HepG2 (cell line): ENCODE measurements around the gene TSG101. TPM values are rescaled to one million over a fixed set of nuclear protein-coding genes. Genes with fewer than 3 reads are reported as not detected.

ENCODE experiments used
- ATAC-seq: fragments of 200-7000 bp; cut with Tn5 transposase; 3 replicates; pipeline ENCODE4 v1.9.1; 2020; ENCODE audit warnings: mild to moderate bottlenecking, moderate library complexity
- BruUV-seq: library from RNA; stranded (reverse); fragments of 400-500 nt; replicated peaks from 2 replicates; lab custom pipeline; 2021; lab: Mats Ljungman, UMichigan
- CTCF ChIA-PET: fragments of 300-600 bp; formaldehyde crosslinking; extraction: SDS; loops from one replicate; lab custom pipeline; 2021; ENCODE audit warnings: low total read pairs, inconsistent platforms, low intra/inter-chr PET ratio; lab: Yijun Ruan, JAX
- POLR2A ChIA-PET: fragments of 350-600 bp; sonication (Branson Sonifier 250); formaldehyde crosslinking; loops from one replicate; lab custom pipeline; 2020; ENCODE audit warnings: antibody characterized with exemption, inconsistent platforms; lab: Yijun Ruan, JAX
- DNase-seq: peaks from one replicate; pipeline ENCODE4 v3.0.0-alpha.2; 2015; ENCODE audit warnings: low spot score
- FAIRE-seq: peaks from 3 replicates; lab custom pipeline; 2011; peaks lifted over from hg19 to GRCh38; lab: Jason Lieb, UNC
- H2AFZ ChIP-seq: one replicate; pipeline ENCODE4 v1.6.1; 2011; ENCODE audit warnings: low read length, inconsistent platforms
- H3K27ac ChIP-seq: fragments of 300-600 bp; 3 replicates; pipeline ENCODE4 v1.8.0; 2011; ENCODE audit warnings: mixed run types, mild to moderate bottlenecking, mixed read lengths, low read length, inconsistent platforms; ENCODE audit not compliant: insufficient read depth; ENCODE audit errors: extremely low read length
- H3K27me3 ChIP-seq, 2 experiments: fragments of 200-600 bp in 1 of 2; 2 replicates in 1 of 2; 3 replicates in 1 of 2; pipeline versions ENCODE4 v1.6.0 to v1.8.0; 2011; ENCODE audit warnings: low read length in 2 of 2, mild to moderate bottlenecking in 2 of 2, moderate library complexity in 2 of 2, inconsistent platforms in 1 of 2; ENCODE audit not compliant: insufficient read depth in 2 of 2, control insufficient read depth in 1 of 2
- H3K36me3 ChIP-seq, 2 experiments: fragments of 200-600 bp in 1 of 2; replicated peaks in 1 of 2; 2 replicates in 1 of 2; 3 replicates in 1 of 2; pipeline versions ENCODE4 v1.5.1 to v1.8.0; 2011; ENCODE audit warnings: low read length in 2 of 2, inconsistent platforms in 1 of 2; ENCODE audit not compliant: insufficient read depth in 2 of 2, control insufficient read depth in 1 of 2
- H3K4me1 ChIP-seq: 2 replicates; pipeline ENCODE4 v1.5.1; 2012; ENCODE audit warnings: low read length, inconsistent platforms; ENCODE audit not compliant: insufficient read depth
- H3K4me2 ChIP-seq: 2 replicates; pipeline ENCODE4 v1.6.0; 2011; ENCODE audit warnings: low read depth, low read length, inconsistent platforms
- H3K4me3 ChIP-seq, 3 experiments: fragments of 200-600 bp in 1 of 3; sonication (generic), shearing (Covaris generic) in 1 of 3; replicated peaks in 1 of 3; 2 replicates each; pipeline ENCODE4 v1.5.1; 2011 to 2016; ENCODE audit warnings: low read length in 3 of 3, inconsistent platforms in 2 of 3, low read depth in 2 of 3, mild to moderate bottlenecking in 2 of 3, control low read depth in 1 of 3, mixed read lengths in 1 of 3; ENCODE audit not compliant: insufficient read depth in 1 of 3
- H3K79me2 ChIP-seq: one replicate; pipeline ENCODE4 v1.6.1; 2011; ENCODE audit warnings: low read length, inconsistent platforms; ENCODE audit not compliant: insufficient read depth
- H3K9ac ChIP-seq: 2 replicates; pipeline ENCODE4 v1.6.0; 2011; ENCODE audit warnings: mild to moderate bottlenecking, low read depth, low read length, inconsistent platforms; ENCODE audit not compliant: insufficient read depth
- H3K9me3 ChIP-seq: 2 replicates; pipeline ENCODE4 v1.5.1; 2012; ENCODE audit warnings: mild to moderate bottlenecking, low read length
- H4K20me1 ChIP-seq: 2 replicates; pipeline ENCODE4 v1.6.0; 2011; ENCODE audit warnings: inconsistent platforms, mild to moderate bottlenecking, low read length, moderate library complexity; ENCODE audit not compliant: insufficient read depth
- ARID2 ChIP-seq: sonication (generic); formaldehyde crosslinking; IDR thresholded peaks from 2 replicates; pipeline ENCODE4 v1.8.1; 2022; ENCODE audit warnings: mild to moderate bottlenecking, missing genetic modification reagents, borderline replicate concordance
- ELF4 ChIP-seq: sonication (generic); formaldehyde crosslinking; IDR thresholded peaks from 2 replicates; pipeline ENCODE4 v1.5.0; 2020; ENCODE audit warnings: missing genetic modification reagents, mild to moderate bottlenecking, moderate library complexity, borderline replicate concordance
- IKZF1 ChIP-seq: fragments of 450-650 bp; IDR thresholded peaks from 2 replicates; pipeline ENCODE4 v1.7.1; 2016
- MATR3 ChIP-seq: sonication (generic); formaldehyde crosslinking; IDR thresholded peaks from 2 replicates; pipeline ENCODE4 v1.4.0; 2020; ENCODE audit warnings: missing genetic modification reagents
- MIER3 ChIP-seq: IDR thresholded peaks from 2 replicates; pipeline ENCODE4 v1.6.1; 2016; ENCODE audit warnings: missing compliant biosample characterization, borderline replicate concordance
- NFYB ChIP-seq: sonication (generic); formaldehyde crosslinking; IDR thresholded peaks from 2 replicates; pipeline ENCODE4 v1.4.0; 2020; ENCODE audit warnings: missing genetic modification reagents
- SCMH1 ChIP-seq: sonication (generic); formaldehyde crosslinking; IDR thresholded peaks from 2 replicates; pipeline ENCODE4 v1.9.0; 2021; ENCODE audit warnings: missing genetic modification reagents, mild to moderate bottlenecking, borderline replicate concordance
- ZC3H4 ChIP-seq: sonication (generic); formaldehyde crosslinking; IDR thresholded peaks from 2 replicates; pipeline ENCODE4 v1.4.0; 2020; ENCODE audit warnings: missing genetic modification reagents, borderline replicate concordance
- ZNF460 ChIP-seq: sonication (generic); formaldehyde crosslinking; IDR thresholded peaks from 2 replicates; pipeline ENCODE4 v1.5.1; 2020; ENCODE audit warnings: missing genetic modification reagents, mild to moderate bottlenecking, borderline replicate concordance
- ZNF83 ChIP-seq: sonication (generic); formaldehyde crosslinking; IDR thresholded peaks from 2 replicates; pipeline ENCODE4 v1.4.0; 2020; ENCODE audit warnings: missing genetic modification reagents, mild to moderate bottlenecking, borderline replicate concordance
- ZUFSP ChIP-seq: sonication (generic); formaldehyde crosslinking; IDR thresholded peaks from 2 replicates; pipeline ENCODE4 v1.9.0; 2021; ENCODE audit warnings: missing genetic modification reagents, mild to moderate bottlenecking, borderline replicate concordance
- whole genome bisulfite sequencing: methylation state at CpG from one replicate; pipeline ENCODE4 v1.1.6; 2017; ENCODE audit warnings: low lambda C conversion rate; 5-methylcytosine and 5-hydroxymethylcytosine counted together
- in situ Hi-C: cut with HindIII; loops from 2 replicates; pipeline ENCODE4 v1.10.0; 2017; ENCODE audit warnings: low pct_unique_long_range_greater_than_20kb; ENCODE audit not compliant: extremely low pct_ligation_motif_present
- intact Hi-C: fragments of 100-400 bp; cut with micrococcal nuclease; formaldehyde crosslinking; loops from one replicate; pipeline ENCODE4 v1.10.0; 2022; ENCODE audit not compliant: unreplicated experiment
- polyA plus RNA-seq, 8 experiments: library from polyadenylated mRNA; depleted of rRNA in 3 of 8; stranded (reverse) in 7 of 8; unstranded in 1 of 8; fragments of >200 nt; fragmentation: Illumina TruSeq in 4 of 8; extraction: Trizol in 4 of 8; gene quantifications; 2 replicates each; pipeline versions ENCODE4 v1.2.1 to v1.2.3, GENCODE V29; 2011 to 2016; ENCODE audit warnings: low read depth in 4 of 8, missing spikeins in 1 of 8, mixed read lengths in 1 of 8; ENCODE audit not compliant: insufficient read depth in 1 of 8
- total RNA-seq, 5 experiments: library from RNA; depleted of rRNA; stranded (reverse); fragments of >200 nt; fragmentation: Illumina TruSeq; extraction: Trizol; gene quantifications; 2 replicates each; pipeline ENCODE4 v1.2.3, GENCODE V29; 2016; ENCODE audit warnings: low read depth in 1 of 5
- TF ChIP-seq, protein P1 (sequence below): sonication (generic); formaldehyde crosslinking; IDR thresholded peaks from 2 replicates; pipeline ENCODE4 v1.9.0; 2022; ENCODE audit warnings: low read depth, missing genetic modification reagents
- TF ChIP-seq, protein P2 (sequence below): sonication (generic); formaldehyde crosslinking; IDR thresholded peaks from 2 replicates; pipeline ENCODE4 v1.4.0; 2020; ENCODE audit warnings: missing genetic modification reagents

Gene TSG101
- total and polyA plus RNA-seq, 2 of the 13 experiments (the other 11 are each of a cell fraction or from before 2014, with no cell fraction given): 69.3 to 206 TPM

- Histone ChIP-seq H3K9me3 (no peaks in the 10 kb centered on the region), H3K36me3 (peaks cover 9 to 56% of the 10 kb centered on the region in 2 experiments), H3K27me3 (no peaks in the 10 kb centered on the region), H4K20me1 (no peaks in the 10 kb centered on the region), H3K4me1 (peaks cover 7% of the 10 kb centered on the region; the same call in 1 of the 2 replicates), H2AFZ (no peak overlapping the region), H3K79me2 (no peaks in the 10 kb centered on the region), H3K4me3 (no peak overlapping the region), H3K9ac (no peak overlapping the region), H3K27ac (no peak overlapping the region), H3K4me2 (no peak overlapping the region)
- no peak for TF ChIP-seq ARID2 (CRISPR knock-in tag)
- no peak for TF ChIP-seq MATR3
- no peak for TF ChIP-seq IKZF1
- TF ChIP-seq ZUFSP (CRISPR knock-in tag): no peak
- TF ChIP-seq, protein P1, sequence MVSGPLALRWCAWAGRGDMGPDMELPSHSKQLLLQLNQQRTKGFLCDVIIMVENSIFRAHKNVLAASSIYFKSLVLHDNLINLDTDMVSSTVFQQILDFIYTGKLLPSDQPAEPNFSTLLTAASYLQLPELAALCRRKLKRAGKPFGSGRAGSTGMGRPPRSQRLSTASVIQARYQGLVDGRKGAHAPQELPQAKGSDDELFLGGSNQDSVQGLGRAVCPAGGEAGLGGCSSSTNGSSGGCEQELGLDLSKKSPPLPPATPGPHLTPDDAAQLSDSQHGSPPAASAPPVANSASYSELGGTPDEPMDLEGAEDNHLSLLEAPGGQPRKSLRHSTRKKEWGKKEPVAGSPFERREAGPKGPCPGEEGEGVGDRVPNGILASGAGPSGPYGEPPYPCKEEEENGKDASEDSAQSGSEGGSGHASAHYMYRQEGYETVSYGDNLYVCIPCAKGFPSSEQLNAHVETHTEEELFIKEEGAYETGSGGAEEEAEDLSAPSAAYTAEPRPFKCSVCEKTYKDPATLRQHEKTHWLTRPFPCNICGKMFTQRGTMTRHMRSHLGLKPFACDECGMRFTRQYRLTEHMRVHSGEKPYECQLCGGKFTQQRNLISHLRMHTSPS (CRISPR knock-in tag): no peak
- no peak for TF ChIP-seq NFYB (CRISPR knock-in tag)
- no peak for TF ChIP-seq SCMH1 (CRISPR knock-in tag)
- TF ChIP-seq, protein P2, sequence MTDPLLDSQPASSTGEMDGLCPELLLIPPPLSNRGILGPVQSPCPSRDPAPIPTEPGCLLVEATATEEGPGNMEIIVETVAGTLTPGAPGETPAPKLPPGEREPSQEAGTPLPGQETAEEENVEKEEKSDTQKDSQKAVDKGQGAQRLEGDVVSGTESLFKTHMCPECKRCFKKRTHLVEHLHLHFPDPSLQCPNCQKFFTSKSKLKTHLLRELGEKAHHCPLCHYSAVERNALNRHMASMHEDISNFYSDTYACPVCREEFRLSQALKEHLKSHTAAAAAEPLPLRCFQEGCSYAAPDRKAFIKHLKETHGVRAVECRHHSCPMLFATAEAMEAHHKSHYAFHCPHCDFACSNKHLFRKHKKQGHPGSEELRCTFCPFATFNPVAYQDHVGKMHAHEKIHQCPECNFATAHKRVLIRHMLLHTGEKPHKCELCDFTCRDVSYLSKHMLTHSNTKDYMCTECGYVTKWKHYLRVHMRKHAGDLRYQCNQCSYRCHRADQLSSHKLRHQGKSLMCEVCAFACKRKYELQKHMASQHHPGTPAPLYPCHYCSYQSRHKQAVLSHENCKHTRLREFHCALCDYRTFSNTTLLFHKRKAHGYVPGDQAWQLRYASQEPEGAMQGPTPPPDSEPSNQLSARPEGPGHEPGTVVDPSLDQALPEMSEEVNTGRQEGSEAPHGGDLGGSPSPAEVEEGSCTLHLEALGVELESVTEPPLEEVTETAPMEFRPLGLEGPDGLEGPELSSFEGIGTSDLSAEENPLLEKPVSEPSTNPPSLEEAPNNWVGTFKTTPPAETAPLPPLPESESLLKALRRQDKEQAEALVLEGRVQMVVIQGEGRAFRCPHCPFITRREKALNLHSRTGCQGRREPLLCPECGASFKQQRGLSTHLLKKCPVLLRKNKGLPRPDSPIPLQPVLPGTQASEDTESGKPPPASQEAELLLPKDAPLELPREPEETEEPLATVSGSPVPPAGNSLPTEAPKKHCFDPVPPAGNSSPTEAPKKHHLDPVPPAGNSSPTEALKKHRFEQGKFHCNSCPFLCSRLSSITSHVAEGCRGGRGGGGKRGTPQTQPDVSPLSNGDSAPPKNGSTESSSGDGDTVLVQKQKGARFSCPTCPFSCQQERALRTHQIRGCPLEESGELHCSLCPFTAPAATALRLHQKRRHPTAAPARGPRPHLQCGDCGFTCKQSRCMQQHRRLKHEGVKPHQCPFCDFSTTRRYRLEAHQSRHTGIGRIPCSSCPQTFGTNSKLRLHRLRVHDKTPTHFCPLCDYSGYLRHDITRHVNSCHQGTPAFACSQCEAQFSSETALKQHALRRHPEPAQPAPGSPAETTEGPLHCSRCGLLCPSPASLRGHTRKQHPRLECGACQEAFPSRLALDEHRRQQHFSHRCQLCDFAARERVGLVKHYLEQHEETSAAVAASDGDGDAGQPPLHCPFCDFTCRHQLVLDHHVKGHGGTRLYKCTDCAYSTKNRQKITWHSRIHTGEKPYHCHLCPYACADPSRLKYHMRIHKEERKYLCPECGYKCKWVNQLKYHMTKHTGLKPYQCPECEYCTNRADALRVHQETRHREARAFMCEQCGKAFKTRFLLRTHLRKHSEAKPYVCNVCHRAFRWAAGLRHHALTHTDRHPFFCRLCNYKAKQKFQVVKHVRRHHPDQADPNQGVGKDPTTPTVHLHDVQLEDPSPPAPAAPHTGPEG (CRISPR knock-in tag): no peak
- TF ChIP-seq ZNF83: no peak
- no peak for TF ChIP-seq ELF4 (CRISPR knock-in tag)
- no peak for TF ChIP-seq ZNF460 (CRISPR knock-in tag)
- TF ChIP-seq MIER3 (CRISPR knock-in tag): no peak
- no peak for TF ChIP-seq ZC3H4 (CRISPR knock-in tag)
- FAIRE-seq (no peak), ATAC-seq (no peak), DNase-seq (no peak)
- POLR2A ChIA-PET: interaction anchor here (1.2 kb wide), 1 partner anchor 33 kb away, joined by 3 read pairs; the partner anchor contains the start of gene TSG101
- CTCF ChIA-PET: no interaction called here
- no TSS peak for BruUV-seq
- in situ Hi-C loops: no loop called here
- intact Hi-C loops: no loop called here
- WGBS: 92% methylated on average over 4 of the region's 4 CpGs
Observed at GRCh38 chr11:18493310-18493709, 33.4 kb downstream of the TSG101 start.
